GM18861 (cell line): ENCODE measurements around the gene ARMH1.
"Not testable (repeated sequence)": the region's sequence is repeated elsewhere in the genome, so short reads cannot be mapped to it uniquely, and the experiment has no call there.

Experiments used
- ATAC-seq: cut with Tn5 transposase; IDR thresholded peaks from one replicate; pipeline ENCODE4 v1.9.1; 2021; ENCODE audit not compliant: unreplicated experiment

Gene ARMH1

GRCh38 chr1:44720281-44720680 lies 45.8 kb downstream of the ARMH1 start:
- ATAC-seq = no peak

- peak; percentile 62 for ATAC-seq
These were observed 47.2 kb downstream of the ARMH1 start for GRCh38 chr1:44721485-44722361.

- no peak for ATAC-seq
These were observed 48.5 kb downstream of the ARMH1 start for GRCh38 chr1:44723064-44723463.

GRCh38 chr1:44723496-44724295 lies 49.2 kb downstream of the ARMH1 start:
- no peak for ATAC-seq

GRCh38 chr1:44724296-44724954 lies 49.9 kb downstream of the ARMH1 start:
- ATAC-seq = no peak

GRCh38 chr1:44724955-44725698 lies 50.6 kb downstream of the ARMH1 start:
- no peak for ATAC-seq

GRCh38 chr1:44730741-44731512 lies 56.4 kb downstream of the ARMH1 start, which contains the start of gene RNU5D-1:
Gene RNU5D-1, minus strand, starts transcription at chr1:44731170.
- ATAC-seq = peak; percentile 51

GRCh38 chr1:44733365-44733764 lies 58.9 kb downstream of the ARMH1 start:
- ATAC-seq = no peak

GRCh38 chr1:44733784-44734183 lies 59.3 kb downstream of the ARMH1 start:
- ATAC-seq = no peak

GRCh38 chr1:44735992-44736391 lies 61.5 kb downstream of the ARMH1 start:
- no peak for ATAC-seq

- not testable (repeated sequence) for ATAC-seq
These were observed 64.4 kb downstream of the ARMH1 start for GRCh38 chr1:44738953-44739306.

GRCh38 chr1:44739307-44740178 lies 65.0 kb downstream of the ARMH1 start, which contains the start of gene KIF2C:
Gene KIF2C, plus strand, starts transcription at chr1:44739837. Its CDS starts 96 bp downstream, at chr1:44739933.
- peak; percentile 96 for ATAC-seq

GRCh38 chr1:44740179-44740617 lies 65.7 kb downstream of the ARMH1 start:
- no peak for ATAC-seq

GRCh38 chr1:44743211-44743610 lies 68.7 kb downstream of the ARMH1 start:
- ATAC-seq = no peak

- no peak for ATAC-seq
These were observed 73.4 kb downstream of the ARMH1 start for GRCh38 chr1:44747878-44748277.

- peak; percentile 64 for ATAC-seq
These were observed 82.9 kb downstream of the ARMH1 start for GRCh38 chr1:44757420-44757819.

- no peak for ATAC-seq
These were observed 84.6 kb downstream of the ARMH1 start for GRCh38 chr1:44759077-44759476.

GRCh38 chr1:44760876-44761275 lies 86.4 kb downstream of the ARMH1 start:
- no peak for ATAC-seq

GRCh38 chr1:44766421-44766820 lies 91.9 kb downstream of the ARMH1 start:
- ATAC-seq = not testable (repeated sequence)
